ENCODE data around the gene FBXO41. TPM values are rescaled to one million over a fixed set of nuclear protein-coding genes. Genes with fewer than 3 reads are reported as not detected.

Gene FBXO41
- total and polyA plus RNA-seq, 9 of the 15 experiments (the other 6 are each of a cell fraction or from before 2014, with no cell fraction given), result 0.21 to 8.2 (median 3.5) TPM

- TF ChIP-seq SETDB1 (IDR thresholded peaks at IDR 0.05; ENCODE audit: low read length), result no peak
- TF ChIP-seq, protein P1, sequence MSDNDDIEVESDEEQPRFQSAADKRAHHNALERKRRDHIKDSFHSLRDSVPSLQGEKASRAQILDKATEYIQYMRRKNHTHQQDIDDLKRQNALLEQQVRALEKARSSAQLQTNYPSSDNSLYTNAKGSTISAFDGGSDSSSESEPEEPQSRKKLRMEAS (CRISPR knock-in tag; IDR thresholded peaks at IDR 0.05), result no peak
- TF ChIP-seq, protein P2, sequence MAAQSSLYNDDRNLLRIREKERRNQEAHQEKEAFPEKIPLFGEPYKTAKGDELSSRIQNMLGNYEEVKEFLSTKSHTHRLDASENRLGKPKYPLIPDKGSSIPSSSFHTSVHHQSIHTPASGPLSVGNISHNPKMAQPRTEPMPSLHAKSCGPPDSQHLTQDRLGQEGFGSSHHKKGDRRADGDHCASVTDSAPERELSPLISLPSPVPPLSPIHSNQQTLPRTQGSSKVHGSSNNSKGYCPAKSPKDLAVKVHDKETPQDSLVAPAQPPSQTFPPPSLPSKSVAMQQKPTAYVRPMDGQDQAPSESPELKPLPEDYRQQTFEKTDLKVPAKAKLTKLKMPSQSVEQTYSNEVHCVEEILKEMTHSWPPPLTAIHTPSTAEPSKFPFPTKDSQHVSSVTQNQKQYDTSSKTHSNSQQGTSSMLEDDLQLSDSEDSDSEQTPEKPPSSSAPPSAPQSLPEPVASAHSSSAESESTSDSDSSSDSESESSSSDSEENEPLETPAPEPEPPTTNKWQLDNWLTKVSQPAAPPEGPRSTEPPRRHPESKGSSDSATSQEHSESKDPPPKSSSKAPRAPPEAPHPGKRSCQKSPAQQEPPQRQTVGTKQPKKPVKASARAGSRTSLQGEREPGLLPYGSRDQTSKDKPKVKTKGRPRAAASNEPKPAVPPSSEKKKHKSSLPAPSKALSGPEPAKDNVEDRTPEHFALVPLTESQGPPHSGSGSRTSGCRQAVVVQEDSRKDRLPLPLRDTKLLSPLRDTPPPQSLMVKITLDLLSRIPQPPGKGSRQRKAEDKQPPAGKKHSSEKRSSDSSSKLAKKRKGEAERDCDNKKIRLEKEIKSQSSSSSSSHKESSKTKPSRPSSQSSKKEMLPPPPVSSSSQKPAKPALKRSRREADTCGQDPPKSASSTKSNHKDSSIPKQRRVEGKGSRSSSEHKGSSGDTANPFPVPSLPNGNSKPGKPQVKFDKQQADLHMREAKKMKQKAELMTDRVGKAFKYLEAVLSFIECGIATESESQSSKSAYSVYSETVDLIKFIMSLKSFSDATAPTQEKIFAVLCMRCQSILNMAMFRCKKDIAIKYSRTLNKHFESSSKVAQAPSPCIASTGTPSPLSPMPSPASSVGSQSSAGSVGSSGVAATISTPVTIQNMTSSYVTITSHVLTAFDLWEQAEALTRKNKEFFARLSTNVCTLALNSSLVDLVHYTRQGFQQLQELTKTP (IDR thresholded peaks at IDR 0.05; ENCODE audit: low read depth in 1 of 2, partially characterized antibody in 2 of 2), result no peak
- TF ChIP-seq, protein P3, sequence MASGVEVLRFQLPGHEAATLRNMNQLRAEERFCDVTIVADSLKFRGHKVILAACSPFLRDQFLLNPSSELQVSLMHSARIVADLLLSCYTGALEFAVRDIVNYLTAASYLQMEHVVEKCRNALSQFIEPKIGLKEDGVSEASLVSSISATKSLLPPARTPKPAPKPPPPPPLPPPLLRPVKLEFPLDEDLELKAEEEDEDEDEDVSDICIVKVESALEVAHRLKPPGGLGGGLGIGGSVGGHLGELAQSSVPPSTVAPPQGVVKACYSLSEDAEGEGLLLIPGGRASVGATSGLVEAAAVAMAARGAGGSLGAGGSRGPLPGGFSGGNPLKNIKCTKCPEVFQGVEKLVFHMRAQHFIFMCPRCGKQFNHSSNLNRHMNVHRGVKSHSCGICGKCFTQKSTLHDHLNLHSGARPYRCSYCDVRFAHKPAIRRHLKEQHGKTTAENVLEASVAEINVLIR (CRISPR knock-in tag; IDR thresholded peaks at IDR 0.05), result no peak
- TF ChIP-seq ZNF354B (CRISPR knock-in tag; IDR thresholded peaks at IDR 0.05), result no peak
- no peak for TF ChIP-seq STAG1 (CRISPR knock-in tag; IDR thresholded peaks at IDR 0.05; ENCODE audit: borderline replicate concordance)
- TF ChIP-seq ZBTB11 (CRISPR knock-in tag; IDR thresholded peaks at IDR 0.05), result no peak
Measured at GRCh38 chr2:73295751-73296400, 11.6 kb upstream of the FBXO41 start (continued).
